Measurements from ENCODE around the gene USP48.

The USP48 gene

GRCh38 chr1:21654209-21654608 lies 128.7 kb downstream of the USP48 start:
- no peak for DNase-seq (ENCODE audit: low read depth, low spot score)

- no peak for DNase-seq (ENCODE audit: low read depth, low spot score)
These were observed 129.2 kb downstream of the USP48 start for GRCh38 chr1:21653744-21654100.

- DNase-seq (ENCODE audit: low read depth, low spot score): no peak
These were observed 129.8 kb downstream of the USP48 start for GRCh38 chr1:21652937-21653743.

GRCh38 chr1:21652101-21652936 lies 130.6 kb downstream of the USP48 start:
- no peak for DNase-seq (ENCODE audit: low read depth, low spot score)

GRCh38 chr1:21651214-21652042 lies 131.5 kb downstream of the USP48 start:
- no peak for DNase-seq (ENCODE audit: low read depth, low spot score)

GRCh38 chr1:21650400-21650799 lies 132.5 kb downstream of the USP48 start:
- DNase-seq (ENCODE audit: low read depth, low spot score): no peak

DNA sequence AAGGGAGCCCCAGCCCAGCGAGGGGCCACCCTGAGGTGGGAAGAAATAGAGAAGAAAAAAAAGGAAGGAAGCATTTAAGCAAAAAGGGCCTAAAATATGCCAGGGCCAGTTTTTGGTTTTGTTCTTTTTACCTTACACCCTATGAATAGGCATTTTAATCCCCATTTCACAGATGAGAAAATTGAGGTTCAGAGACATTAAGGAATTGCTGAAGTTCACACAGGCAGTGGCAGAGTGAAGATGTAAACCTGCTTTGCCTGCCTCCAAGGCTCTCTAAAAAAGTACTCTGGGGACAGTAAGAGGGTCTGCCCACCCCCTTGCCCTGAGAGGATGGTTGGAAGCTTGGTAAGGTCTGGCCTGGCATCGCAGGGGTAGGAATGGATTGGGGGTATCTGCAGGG lies 133.6 kb downstream of the USP48 start:
- DNase-seq (ENCODE audit: low read depth, low spot score): no peak

- DNase-seq (ENCODE audit: low read depth, low spot score): no peak
These were observed 134.2 kb downstream of the USP48 start for GRCh38 chr1:21648791-21649190.

GRCh38 chr1:21648352-21648730 lies 134.6 kb downstream of the USP48 start:
- DNase-seq (ENCODE audit: low read depth, low spot score): no peak

DNA sequence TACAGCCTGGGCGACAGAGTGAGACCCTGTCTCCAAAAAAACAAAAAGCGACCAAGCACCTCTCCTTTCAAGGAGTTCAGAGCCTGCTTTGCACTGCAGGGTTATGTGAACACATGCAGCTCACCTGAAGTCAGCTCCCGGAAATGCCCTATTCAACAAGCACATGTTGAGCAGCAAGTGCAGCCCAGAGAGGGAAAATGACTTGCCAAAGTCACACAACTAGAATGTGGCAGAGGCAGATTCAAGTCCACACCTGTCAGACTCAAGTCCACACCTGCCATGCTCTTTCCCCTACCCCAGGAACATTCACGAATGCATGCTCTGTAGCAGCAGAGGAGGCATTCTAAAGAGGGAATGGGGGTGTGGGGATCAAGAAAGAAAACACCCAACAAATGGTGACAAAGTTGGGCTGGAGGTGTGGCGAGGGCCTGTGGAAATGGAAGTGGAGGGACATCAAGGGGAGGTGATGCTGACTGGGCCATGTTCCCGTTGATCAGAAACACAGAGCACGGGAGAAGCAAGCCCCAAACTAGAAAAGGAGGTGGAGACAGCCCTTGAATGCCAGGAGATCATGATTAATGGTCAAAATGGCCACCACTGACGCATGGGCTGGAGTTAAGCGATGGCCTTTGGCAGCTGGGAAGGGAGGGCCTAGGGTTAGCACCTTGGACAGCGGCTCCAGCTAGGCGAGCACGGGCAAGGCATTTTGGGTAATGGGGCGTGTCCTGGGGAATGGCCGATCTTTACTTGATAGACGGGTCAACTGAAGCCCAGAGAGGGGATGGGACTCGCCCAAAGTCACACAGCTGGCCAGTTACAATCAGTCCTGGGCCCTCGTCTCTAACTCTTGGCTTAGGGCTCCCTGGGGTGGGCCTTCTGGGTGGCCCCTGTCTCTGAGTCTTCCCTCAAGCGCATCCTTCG lies 135.3 kb downstream of the USP48 start:
- DNase-seq (ENCODE audit: low read depth, low spot score): no peak

DNA sequence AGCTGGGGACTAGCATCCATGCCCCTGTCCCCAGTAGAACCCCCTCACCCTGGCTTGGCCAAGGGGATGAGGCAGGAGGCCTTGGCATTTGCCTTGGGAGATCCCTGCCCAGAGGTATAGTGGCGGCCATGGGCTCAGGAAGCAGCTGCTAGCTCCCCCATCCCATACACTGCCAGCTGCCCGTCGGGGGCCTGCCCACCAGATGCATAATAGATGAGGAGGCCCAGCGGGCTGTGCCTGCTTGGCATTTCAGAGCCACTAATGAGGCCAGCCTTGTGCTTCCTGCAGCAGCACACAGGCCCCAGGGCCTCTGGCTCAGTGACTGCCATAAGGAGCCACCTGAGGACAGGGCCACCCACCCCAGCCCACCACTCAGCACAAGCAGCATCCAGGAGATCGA lies 137.4 kb downstream of the USP48 start:
- no peak for DNase-seq (ENCODE audit: low read depth, low spot score)

DNA sequence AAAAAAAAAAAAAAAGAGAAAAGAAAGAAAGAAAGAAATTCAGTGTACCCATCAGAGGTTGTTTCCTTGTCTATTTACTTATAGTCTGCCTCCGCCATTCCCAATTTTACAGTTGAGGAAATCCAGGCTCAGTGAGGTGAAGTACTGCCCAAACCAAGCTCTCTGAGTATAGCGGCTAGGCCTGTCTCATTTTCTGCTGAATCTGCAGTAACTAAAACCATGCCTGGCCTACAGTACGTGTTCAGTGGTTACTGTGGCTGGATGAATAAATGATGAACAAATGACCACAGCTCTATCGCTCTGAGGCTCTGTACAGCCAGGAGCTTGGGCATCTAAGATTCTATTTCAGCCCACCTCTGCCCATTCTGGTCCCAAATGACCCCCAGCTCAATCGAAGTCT lies 138.0 kb downstream of the USP48 start:
- no peak for DNase-seq (ENCODE audit: low read depth, low spot score)

- no peak for DNase-seq (ENCODE audit: low read depth, low spot score)
These were observed 138.6 kb downstream of the USP48 start for GRCh38 chr1:21644348-21644747.

GRCh38 chr1:21643624-21644023 lies 139.3 kb downstream of the USP48 start:
- DNase-seq (ENCODE audit: low read depth, low spot score): no peak

- DNase-seq (ENCODE audit: low read depth, low spot score): no peak
These were observed 140.8 kb downstream of the USP48 start for GRCh38 chr1:21641967-21642739.

- no peak for DNase-seq (ENCODE audit: low read depth, low spot score)
These were observed 141.4 kb downstream of the USP48 start for GRCh38 chr1:21641537-21641936.

- no peak for DNase-seq (ENCODE audit: low read depth, low spot score)
These were observed 141.9 kb downstream of the USP48 start for GRCh38 chr1:21641076-21641475.

GRCh38 chr1:21640653-21641052 lies 142.3 kb downstream of the USP48 start:
- DNase-seq (ENCODE audit: low read depth, low spot score): no peak

DNA sequence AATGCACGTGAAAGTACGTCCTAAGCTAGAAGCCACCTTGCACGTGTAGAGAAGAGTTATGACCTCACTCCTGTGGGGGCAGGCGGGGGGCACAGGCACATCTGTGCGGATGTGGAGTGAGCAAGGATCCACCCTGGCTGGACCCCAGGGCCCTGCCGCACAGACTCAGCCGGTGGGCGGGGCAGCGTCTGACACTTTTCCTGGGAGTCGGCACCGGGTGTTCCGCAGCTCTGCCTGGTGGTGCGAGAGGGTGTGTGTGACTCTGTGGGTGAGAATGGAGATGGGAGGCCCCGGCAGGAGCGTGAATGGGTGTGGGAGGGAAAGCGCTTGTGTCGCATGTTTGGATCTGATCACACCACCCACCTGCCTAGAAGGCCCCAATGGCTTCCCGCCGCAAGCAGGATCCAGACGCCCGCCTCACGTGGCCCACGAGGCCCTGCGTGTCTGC lies 143.3 kb downstream of the USP48 start:
- no peak for DNase-seq (ENCODE audit: low read depth, low spot score)

All from activated naive CD8-positive, alpha-beta T cell treated with anti-CD3 and anti-CD28 coated beads, Interleukin-2, amount 50 U/mL, for 16 hours (primary cell).